ENCODE data around the gene DKKL1.

DNA sequence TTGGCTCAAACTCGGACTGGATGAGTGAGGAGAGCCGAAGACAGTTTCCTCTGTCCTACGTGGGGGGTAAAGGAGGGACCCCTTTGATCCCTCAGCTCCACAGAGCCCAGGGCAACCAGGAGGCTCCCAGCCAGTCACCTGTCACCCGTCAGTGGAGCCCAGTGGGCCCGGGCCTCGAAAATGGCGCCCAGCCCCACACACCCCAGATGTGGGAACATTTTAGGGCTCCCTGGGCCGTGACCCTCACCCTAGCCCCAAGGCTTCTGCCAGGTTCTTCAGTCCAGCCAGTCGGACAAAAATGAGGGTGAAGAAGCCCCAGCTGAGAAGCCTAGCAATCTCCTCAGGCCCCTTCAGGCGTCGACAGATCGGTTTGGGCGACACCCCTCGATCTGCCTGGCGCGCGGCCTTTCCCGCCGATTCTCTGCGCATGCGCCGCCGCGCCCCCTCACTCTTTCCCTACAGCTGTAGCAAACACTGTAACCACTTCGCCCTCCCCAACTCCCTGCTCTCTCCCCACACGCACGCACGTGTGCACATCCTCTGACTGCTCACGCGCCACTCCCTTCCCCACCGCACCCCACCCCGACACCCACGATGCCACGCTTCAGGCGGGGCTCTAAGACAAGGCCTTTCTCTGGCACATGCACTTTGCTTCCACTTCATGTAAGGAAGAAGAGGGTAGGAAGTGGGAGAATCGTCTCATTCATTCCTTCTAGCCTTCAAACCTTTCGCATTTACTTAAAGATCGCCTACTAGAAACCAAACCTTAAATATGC is 38.7 kb upstream of the DKKL1 start, which contains the start of gene SLC6A16:
- TF ChIP-seq, protein P1, sequence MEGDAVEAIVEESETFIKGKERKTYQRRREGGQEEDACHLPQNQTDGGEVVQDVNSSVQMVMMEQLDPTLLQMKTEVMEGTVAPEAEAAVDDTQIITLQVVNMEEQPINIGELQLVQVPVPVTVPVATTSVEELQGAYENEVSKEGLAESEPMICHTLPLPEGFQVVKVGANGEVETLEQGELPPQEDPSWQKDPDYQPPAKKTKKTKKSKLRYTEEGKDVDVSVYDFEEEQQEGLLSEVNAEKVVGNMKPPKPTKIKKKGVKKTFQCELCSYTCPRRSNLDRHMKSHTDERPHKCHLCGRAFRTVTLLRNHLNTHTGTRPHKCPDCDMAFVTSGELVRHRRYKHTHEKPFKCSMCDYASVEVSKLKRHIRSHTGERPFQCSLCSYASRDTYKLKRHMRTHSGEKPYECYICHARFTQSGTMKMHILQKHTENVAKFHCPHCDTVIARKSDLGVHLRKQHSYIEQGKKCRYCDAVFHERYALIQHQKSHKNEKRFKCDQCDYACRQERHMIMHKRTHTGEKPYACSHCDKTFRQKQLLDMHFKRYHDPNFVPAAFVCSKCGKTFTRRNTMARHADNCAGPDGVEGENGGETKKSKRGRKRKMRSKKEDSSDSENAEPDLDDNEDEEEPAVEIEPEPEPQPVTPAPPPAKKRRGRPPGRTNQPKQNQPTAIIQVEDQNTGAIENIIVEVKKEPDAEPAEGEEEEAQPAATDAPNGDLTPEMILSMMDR (conservative IDR thresholded peaks at IDR 0.05 in 1 of 2, IDR thresholded peaks at IDR 0.05 in 1 of 2; ENCODE audit: extremely low read depth in 1 of 2, insufficient read depth in 1 of 2, low read depth in 1 of 2, low read length in 2 of 2) = no peak
- no peak for TF ChIP-seq EZH2 (IDR thresholded peaks at IDR 0.05; ENCODE audit: borderline replicate concordance, low read length)
